GM19463 (cell line): Measurements from ENCODE around the gene CXXC5.
A peak's percentile ranks its signal among the peaks of the same experiment; 100 is the strongest.

Experiments used
- ATAC-seq: cut with Tn5 transposase; IDR thresholded peaks from one replicate; pipeline ENCODE4 v1.9.1; 2021; ENCODE audit warnings: mild to moderate bottlenecking, moderate library complexity; ENCODE audit not compliant: unreplicated experiment

CXXC5 gene

DNA sequence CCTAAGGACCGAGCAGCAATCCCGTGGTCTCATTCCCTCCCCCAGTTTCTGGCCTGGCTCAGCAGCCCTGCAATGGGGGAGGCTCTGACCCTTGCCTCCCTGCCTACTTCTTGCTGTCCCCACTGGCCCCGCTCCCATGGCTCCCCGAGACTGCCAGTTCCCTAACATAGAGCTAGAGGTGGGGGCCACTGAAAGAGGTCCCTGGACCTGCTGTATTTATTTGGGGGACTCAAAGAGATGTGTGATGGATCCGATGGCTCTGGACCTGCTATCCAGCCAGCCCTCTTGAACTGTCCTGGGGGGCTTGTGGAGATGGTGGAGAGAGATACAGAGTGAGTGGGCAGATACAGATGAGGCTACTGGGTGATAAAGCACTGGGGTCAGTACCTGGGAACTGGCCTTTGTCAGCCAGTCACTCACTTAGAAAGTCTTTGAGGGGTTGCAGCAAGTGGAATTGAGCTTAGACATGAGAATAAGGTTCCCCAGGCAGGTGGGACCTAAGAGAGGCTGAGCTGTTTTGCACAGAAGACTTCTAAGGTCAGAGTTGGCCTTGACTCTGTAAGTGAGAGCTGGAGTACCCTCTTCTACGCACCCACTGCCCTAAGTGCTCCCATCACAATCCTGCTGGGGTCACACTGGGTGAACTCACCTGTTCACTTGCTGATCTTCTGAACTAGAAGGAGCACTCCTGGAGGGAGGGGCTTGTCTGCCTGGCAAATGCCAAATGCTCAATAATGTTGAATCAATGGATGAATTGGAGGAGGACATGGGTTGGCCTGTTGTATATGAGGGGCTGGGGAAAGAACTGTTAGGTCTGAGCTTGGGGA is 42.9 kb downstream of the CXXC5 start:
- no peak for ATAC-seq

DNA sequence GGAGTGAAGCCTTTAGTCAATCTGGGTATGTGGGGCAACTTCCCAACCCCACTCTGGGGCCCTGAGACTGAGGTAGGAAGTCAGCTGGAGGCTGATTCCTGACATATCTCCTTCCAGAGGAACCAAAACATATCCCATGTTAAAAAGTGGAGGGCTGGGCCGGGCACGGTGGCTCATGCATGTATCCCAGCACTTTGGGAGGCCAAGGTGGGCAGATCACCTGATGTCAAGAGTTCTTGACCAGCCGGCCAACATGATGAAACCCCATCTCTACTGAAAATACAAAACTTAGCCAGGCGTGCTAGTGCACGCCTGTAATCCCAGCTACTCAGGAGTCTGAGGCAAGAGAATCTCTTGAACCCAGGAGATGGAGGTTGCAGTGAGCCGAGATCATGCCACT is 44.0 kb downstream of the CXXC5 start:
- no peak for ATAC-seq

DNA sequence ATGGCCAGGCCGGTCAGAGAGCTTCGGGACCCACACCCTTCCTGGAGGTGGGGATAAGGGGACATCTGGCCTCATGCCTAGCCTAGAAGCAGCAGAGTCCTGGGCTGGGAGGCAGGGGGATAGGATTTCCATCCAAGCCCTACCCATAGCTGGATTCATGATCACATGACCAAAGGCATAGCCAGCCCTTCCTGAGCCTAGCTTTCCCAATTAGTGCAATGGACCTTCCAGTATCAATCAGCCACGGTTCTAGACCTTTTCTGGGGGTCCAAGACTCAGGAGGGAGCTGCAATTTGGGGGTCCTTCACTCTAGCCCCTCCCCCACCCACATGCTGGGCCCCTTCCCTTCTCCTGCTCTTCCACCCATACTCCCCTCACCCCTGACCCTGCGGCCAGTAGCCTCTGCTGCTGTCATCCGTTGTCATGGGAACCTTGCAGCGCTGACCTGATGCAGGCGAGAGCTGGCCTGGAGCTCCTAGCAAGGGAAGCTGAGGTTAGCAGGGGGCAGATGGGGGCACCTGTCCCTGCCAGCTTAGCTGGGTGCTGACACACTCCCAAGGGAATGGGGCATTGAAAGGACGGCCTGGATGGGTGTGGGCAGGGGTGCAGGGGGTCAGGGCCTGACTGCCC is 44.6 kb downstream of the CXXC5 start:
- no peak for ATAC-seq

DNA sequence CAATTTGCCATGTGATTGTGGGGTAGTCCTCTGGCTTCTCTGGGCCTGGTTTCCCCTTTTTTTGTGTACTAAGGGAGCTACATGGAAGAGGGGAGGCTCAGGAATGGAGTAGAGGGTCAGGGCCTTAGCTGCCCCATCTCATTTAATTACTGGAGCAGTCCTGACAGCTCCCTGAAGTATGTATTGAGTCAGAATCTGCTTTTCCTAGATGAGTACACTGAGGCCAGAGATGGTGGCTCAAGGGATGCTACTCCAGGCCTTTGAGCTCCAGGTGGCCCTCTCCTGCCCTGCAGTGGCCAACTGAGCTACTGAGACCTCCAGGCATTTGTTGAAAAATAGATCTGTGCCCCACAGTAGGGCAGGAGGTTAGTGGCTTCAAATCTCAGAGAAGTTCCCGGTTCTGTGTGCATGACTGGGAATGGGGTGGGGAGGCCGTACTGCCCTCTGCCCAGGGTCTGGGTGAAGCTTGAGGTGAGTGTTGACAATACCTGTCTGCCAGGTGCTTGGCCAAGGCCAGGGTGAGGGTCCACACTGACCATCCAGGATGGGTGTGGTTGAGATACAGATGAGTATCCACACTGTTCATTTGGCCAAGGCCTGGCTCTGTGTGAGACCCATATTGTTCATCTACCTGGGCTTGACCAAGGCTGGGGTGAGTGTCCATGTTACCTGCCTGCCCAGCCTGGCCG is 45.7 kb downstream of the CXXC5 start:
- ATAC-seq, result no peak

DNA sequence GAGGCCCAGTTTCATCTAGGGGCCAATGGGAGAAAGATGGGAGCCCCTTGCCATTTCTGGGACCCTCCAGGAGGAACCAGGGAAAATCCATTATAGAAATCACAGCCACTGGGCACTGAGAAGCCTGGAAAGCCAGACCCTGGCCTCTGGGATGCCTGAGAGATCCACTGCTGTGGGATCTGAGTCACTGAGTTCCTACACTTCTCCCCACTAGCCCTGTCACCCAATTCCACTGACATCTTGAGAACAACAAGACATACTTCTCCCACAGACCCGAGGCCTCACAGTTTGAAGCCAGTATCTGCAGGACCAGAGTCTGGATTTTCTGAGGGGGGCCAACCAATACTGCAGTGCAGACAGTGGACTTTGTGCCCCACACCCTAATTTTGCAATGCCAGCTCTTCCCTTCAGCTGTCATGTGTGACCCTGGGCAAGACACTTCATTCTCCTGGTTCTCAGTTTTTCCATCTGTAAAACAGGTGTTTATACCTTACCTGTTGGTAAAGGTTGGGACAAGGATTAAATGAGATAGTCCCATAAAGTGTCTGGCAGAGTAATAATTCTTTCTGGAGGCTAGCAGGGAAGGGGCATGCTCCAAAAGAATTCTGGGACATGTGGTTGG is 46.5 kb downstream of the CXXC5 start:
- ATAC-seq, result no peak

DNA sequence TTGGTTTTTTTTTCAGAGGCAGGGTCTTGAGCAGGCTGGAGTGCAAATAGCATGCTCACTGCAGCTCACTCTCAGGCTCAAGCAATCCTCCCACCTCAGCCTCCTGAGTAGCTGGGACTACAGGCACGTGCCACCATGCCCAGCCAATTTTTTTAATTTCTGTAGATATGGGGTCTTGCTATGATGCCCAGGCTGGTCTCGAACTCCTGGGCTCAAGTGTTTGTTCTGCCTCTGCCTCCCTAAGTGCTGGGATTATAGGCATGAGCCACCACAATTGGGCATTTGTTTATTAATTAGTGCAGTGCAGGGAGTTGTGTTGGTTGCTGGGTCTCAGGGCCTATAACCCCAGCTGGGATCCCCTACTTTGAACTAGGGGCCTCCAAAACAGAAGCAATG is 47.0 kb downstream of the CXXC5 start:
- ATAC-seq, result no peak

DNA sequence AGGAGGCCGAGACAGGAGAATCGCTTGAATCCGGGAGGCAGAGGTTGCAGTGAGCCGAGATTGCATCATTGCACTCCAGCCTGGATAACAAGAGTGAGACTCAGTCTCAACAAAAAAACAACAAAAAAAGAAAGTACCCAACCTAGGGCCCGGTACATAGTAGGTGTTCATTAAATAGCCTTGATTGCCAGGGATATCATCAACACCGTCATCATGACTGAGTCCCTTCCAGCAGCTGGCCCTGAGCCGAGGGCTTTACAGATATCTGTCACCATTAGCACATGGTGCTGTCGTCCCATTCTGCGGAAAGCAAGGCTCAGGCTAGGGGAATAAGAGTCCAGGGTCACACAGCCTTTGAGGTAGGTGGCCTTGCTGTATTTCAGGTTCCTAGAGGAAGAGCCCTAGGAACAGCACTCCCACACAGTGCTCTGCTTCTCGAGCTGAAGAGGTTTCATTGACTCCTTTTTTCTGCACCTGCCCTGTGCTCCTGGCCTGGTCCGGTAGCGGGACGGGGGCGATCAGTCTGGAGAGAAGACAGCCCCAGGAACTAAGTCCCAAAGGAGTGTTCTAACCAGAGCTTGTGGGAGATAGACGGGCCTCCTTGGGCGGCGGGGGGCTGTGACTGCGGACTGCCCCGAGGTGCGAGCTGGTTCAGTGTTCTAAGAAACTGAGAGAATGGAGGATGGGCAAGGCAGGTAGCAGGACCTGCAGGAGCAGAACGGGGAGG is 48.2 kb downstream of the CXXC5 start:
- no peak for ATAC-seq

DNA sequence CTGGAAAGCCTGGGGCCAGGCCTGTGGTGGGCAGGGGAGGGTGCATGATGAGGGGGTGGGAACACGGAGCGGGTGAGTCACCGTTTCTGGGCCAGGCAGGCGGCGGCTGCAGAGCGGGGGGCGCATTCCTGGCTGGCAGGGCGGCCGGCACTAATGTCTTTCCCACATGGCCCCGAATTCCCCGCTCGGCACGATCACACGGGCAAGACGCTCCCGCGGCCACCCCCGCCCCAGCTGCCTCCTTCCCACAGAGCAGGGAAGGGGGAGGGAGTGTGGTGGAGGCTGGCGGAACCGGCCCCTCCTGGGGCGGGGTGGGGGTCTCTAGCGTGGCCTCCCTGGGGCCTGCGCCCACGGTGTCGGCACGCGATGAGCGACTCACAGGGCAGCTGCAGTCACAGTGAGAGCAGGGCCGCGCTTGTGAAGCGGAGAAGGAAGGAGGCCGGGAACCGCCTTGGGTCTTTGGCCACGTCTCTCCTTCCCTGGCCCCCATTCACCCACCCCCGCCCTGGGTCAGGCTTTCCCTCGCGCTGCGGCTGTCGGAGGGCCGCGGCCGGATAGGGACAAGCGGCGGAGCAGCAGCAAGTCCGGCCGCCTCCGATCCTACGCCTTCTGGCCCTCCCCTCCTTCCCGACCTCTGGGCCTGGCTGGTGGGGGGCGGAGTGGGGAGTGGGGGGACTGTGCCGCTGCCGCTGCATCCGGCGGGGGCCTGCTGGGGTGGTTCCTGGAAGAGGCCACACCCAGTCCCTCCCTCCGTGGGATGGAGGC is 48.9 kb downstream of the CXXC5 start:
- no peak for ATAC-seq

DNA sequence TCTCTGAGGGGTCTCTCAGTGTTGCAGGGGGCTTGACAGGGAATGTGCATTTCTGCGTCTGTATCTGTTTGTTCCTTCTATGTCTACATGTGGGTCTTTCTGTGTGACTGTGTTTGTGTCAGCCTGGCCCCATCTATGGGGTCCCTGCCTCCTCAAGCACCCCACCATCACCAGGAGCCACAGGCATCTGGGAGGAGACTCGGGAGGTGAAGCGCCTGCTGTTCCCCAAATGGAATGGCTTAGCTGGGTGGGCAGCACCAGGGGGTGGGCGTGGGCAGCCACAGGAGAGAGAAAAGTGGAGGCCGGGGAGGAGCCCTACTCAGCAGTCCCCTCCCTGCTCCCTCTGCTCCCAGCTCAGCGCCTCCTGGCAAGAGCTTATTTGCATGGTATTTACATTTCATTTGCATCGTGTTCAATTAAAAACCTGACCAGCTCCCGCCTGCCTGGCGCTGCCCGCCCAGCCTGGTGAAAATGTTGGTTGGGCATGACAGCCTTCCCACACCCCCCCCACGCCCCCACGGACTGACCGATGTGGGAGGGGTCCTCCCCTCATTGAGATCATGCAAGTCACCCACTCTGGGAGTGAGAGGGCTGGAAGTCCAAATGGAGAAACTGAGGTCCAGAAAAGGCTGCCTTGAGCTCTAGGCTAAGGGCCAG is 50.5 kb downstream of the CXXC5 start:
- no peak for ATAC-seq

DNA sequence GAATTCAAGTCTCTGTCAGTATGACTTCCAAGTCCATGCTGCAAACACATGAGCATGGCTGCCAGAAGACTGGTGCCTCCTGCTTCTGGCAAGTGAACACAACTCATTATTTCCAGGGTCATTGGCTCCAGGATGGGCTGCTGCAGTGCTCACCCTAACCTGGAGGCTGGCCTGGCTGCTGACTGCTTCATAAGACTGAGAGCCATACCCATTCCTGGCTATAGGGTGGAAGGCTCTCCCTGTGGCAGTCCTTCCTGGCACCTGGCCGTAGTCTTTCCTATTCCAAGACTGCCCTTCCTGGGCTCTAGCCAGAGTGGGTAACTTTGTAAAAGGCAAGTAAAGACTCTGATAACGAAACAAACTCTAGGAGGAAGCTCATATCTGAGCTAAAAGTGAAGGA is 51.2 kb downstream of the CXXC5 start:
- no peak for ATAC-seq

DNA sequence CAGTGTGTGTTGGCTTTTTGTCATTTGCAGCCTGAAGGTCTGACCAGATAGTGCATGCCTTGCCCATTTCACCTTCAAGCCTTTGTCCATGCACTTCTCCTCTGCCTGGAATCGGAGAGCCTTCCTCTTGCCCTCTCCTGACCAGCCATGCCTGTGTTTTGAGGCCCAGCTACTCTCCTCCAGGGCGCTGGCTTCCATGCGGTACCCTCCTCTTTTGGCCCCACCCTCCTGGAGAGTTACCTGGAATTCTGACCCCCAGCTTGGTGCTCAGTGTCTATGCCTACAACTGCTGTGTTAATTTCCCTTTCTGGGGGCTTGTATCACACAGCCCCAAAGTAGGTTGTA is 52.5 kb downstream of the CXXC5 start:
- no peak for ATAC-seq

DNA sequence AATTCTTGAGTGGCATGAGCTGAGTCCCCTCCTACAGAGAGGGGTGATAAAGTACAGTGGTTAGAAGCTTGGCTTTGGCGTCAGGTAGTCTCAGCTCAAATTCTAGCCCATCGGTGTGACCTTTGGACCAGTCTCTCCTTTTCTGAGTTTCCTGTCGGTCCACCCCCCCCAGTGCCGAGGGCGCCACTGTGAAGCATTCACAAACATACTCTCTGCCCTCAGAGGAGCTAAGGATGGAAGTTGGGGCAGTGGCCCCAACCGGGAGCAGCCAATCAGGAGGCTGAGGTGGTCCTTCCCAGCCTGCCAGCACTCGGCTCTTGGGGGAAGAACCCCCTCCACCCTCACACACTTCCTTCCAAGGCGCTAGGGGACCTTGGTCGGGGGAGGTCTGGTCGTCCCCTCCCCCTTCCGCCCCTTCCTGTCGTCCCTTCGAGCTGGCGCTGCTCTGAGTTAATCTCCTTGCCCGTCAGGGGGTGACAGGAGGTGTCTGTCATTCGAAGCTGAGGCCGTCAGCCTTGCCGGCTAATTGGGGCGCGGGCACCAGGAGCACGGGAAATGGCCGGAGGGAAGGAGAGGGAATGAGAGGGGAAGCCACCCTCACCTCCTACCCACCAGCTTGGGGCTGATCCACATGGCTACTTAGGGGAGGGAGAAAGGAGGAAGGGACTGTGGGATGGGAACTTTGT is 53.0 kb downstream of the CXXC5 start:
- ATAC-seq, result peak; percentile 34

DNA sequence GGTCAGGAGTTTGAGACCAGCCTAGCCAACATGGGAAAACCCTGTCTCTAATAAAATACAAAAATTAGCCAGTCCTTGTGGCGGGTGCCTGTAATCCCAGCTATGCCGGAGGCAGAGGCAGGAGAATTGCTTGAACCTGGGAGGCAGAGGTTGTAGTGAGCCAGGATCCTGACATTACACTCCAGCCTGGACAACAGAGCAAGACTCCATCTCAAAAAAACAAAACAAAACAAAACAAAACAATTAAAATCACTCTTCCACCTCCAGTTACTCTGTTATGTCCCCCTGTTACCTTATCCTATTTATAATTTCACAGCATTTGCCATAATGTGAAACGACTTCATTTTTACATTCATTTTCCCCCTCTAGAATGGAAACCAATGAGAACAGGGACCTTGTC is 54.4 kb downstream of the CXXC5 start:
- ATAC-seq, result no peak

DNA sequence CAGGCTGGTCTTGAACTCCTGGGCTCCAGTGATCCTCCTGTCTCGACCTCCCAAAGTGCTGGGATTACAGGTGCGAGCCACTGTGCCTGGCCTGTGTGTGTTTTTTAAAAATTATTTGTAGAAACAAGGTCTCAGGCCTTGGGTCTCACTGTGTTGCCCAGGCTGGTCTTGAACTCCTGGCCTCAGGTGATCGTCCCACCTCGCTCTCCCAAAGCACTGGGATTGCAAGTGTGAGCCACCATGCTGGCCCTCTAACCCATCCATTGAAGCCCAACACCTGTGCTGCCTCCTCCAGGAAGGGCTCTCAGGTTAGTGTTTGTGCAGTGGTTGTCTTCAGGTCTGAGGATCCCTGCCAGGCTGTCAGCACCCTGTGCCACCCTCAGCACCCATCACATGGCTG is 56.6 kb downstream of the CXXC5 start:
- no peak for ATAC-seq

DNA sequence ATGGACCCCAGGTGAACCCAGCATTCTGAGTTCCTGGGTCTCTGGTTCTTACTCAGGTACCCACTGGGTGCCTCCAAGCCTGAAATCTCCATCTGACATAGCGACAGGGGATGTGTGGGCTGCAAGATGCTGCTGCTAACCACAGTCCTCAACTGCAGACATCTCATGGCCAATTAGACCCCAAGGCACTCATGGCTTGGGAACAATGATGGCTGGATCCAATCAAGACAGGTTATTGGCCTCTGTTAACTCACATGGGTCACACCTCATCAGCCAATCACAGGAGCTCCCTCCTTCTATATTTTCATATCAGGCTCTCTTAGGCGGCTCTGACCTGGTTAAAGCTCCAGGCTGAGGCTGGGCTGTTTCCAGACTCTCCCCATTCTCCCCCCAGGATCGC is 57.0 kb downstream of the CXXC5 start:
- no peak for ATAC-seq

DNA sequence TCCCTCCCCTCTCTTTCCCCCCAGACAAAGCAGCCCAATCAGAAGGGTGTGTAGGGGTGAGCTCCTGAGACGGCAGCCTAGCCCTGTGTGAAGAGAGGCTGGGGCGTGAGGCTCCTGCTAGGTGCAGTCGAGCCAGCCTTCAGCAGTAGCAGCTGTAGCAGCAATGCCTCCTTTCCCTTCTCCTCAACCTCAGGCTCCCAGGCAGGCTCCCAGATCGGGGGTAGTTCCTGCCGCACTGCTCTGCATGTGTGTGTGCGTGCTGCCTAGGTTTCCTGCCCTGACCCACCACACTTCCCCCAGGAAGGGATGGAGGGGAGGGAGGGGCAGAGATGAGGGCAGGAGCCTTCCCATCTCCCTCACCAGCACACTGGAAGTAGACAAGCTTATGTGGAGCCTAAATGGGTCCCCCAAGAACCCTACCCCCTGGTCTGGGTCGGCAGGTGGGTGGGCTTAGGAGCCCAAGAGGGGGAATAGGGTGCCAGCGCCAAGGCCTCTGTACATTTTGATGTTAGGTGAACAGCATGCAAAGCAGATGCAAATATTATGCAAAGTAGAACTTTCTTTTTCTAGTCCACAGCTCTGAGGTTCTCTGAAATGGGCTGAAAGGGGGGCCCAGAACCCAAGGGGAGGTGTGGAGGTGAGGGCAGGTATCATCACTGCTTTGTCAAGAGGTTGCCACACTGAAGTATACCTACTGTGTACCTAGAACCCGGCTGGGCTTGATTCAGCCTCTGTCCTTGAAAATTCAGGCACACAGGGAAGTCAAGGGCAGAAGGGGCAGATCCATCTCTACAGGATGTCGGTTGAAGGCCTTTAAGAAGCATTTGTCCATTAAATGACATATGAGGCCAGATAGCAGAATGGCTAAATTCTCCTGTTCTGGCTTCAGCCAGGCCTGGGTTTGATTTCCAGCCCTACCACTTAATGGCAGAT is 57.8 kb downstream of the CXXC5 start:
- ATAC-seq, result no peak

DNA sequence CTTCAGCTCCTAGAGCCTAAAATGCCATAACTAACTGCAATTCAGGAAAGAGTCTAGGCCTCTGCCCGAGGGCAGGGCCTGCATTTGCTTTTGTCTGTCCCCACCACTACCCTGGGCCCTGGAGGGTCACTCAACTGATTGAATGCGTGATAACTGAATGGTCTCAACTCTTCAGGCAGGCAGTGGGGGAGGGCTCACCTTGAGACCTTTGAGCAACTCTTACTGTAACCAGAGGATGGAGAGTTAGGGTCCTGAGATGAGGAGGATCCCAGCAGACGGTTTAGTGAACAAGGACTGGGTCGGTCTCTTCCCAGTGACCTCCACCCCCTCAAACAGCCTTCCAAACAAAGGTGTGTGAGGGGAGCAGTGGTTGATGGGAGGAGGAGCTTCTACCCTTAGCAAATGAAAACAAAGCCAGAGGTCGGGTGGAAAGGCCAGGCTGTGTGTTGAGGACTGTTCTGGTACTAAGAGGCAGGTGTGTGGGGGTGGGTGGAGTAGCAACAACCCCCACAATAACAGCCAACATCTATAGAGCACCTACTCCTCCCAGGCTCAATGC is 59.4 kb downstream of the CXXC5 start:
- ATAC-seq, result no peak

DNA sequence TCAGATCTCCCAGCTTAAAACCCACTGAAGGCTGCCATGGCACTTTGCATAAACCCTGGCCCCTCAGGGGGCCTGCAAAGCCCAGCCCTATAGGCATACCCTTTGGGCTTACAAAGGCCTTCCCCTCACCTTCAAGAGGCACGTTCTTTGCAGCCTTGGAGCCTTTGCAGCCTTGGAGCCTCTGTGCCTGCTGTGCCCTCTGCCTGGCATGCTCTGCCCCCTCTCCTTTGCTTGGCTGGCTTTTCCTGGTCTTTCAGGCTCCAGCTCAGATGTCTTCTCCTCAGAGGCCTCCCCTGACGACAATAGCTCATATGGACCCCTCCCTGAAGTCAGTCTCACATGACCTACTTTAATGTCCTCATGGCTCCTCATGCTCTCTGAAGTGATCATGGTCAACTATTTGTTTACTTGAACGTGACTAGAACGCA is 60.3 kb downstream of the CXXC5 start:
- ATAC-seq, result no peak
